ENCODE data around the gene HOXD13. TPM values are rescaled to one million over a fixed set of nuclear protein-coding genes. Genes with fewer than 3 reads are reported as not detected.

HOXD13 gene
- total RNA-seq, 2 experiments from 2014 or later: not detected

DNA sequence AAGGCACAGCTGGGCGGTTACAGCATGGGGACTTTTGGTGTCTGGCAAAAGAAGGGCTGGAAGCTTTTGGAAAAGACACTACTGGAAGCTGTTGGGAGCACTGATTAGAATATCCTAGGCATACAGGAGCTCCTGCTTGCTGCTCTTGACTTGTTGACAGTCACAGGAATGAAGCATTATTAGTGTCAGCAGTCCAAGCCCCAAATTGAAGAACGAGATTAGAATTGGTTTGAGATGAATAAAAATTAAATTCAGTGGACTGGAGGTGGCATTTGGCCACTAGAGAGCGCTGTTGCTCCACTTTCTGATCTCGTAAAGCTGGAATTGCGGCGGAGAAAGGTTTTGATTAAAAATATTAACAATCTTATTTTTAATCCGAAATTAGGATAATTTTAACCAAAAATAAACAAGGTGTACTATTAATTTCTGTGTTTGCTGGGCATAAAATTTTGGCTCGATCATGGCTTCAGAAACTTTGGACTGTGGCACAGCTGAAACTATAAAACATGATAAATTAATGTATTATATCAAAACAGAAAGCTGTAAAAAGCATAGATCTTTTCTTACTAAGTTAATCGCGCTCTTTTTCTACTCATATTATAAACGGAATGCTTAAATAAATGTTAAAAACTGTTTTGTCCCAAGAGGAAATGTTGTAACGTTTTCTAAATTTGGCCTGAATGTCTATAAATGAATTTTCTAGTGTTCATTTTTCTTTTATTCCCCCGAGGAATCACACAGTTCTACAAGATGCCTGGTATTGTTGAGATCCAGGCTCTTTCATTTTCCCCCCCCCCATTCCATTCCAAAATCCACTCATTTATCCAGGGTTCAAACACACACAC, 34.6 kb downstream of the HOXD13 start:
- H3K4me2 ChIP-seq (ENCODE audit: low read length): no peak overlapping the region
- no TSS peak for BruUV-seq (replicated peaks)
- POLR2A ChIA-PET: interaction anchor here (0.5 to 0.6 kb wide), 2 partner anchors 53 to 688 kb away, joined by 3 read pairs; no protein-coding TSS in a partner anchor
- no peaks in the 10 kb centered on the region for H3K9me2 ChIP-seq (ENCODE audit: insufficient read depth, low read length)
- H3K4me1 ChIP-seq (ENCODE audit: insufficient read depth, low read length, poor library complexity, severe bottlenecking): no peaks in the 10 kb centered on the region
- no peaks in the 10 kb centered on the region for H3K9me3 ChIP-seq (ENCODE audit: low read length)
- no peak overlapping the region for H2AFZ ChIP-seq (ENCODE audit: low read length)
- H4K20me1 ChIP-seq (ENCODE audit: insufficient read depth, low read length): no peaks in the 10 kb centered on the region
- no peak overlapping the region for H3K4me3 ChIP-seq (ENCODE audit: low read depth, low read length, poor library complexity, severe bottlenecking)
- no peaks in the 10 kb centered on the region for H3K36me3 ChIP-seq (ENCODE audit: insufficient read depth, low read length)
- no peak overlapping the region for H3K27ac ChIP-seq (ENCODE audit: low read depth, low read length, poor library complexity, severe bottlenecking)
- intact Hi-C loops (cut with micrococcal nuclease; ENCODE audit: unreplicated experiment): loop anchor here (1.0 to 5.0 kb wide), 5 partner anchors 328 to 1020 kb away; no protein-coding TSS in a partner anchor
- DNase-seq (ENCODE audit: low spot score): peak; percentile 66
- TF ChIP-seq EZH2phosphoT487 (IDR thresholded peaks at IDR 0.05; ENCODE audit: borderline replicate concordance, low read depth, low read length): no peak
- TF ChIP-seq, protein P1, sequence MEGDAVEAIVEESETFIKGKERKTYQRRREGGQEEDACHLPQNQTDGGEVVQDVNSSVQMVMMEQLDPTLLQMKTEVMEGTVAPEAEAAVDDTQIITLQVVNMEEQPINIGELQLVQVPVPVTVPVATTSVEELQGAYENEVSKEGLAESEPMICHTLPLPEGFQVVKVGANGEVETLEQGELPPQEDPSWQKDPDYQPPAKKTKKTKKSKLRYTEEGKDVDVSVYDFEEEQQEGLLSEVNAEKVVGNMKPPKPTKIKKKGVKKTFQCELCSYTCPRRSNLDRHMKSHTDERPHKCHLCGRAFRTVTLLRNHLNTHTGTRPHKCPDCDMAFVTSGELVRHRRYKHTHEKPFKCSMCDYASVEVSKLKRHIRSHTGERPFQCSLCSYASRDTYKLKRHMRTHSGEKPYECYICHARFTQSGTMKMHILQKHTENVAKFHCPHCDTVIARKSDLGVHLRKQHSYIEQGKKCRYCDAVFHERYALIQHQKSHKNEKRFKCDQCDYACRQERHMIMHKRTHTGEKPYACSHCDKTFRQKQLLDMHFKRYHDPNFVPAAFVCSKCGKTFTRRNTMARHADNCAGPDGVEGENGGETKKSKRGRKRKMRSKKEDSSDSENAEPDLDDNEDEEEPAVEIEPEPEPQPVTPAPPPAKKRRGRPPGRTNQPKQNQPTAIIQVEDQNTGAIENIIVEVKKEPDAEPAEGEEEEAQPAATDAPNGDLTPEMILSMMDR (conservative IDR thresholded peaks at IDR 0.05; ENCODE audit: low read length): peak; percentile 99
- CTCF ChIA-PET (ENCODE audit: unreplicated experiment): interaction anchor here (0.5 to 1.4 kb wide), 5 partner anchors 33 to 1888 kb away, joined by 3 to 6 read pairs (median 4); no protein-coding TSS in a partner anchor
- H3K79me2 ChIP-seq (ENCODE audit: insufficient read depth, low read depth, low read length): no peaks in the 10 kb centered on the region

DNA sequence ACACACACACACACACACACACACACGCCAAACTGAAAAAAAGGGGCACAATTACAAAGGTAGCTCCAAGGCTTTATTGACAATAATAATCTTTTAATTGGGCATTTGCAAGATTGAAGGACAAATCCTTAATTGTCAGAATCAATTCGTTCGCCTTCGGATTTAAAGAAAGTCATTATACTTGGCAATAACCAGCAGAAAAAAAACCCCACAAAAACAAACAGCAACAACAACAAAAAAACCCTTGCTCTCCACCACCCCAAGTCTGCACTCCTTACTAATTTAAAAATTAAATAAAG, 35.2 kb downstream of the HOXD13 start:
- TF ChIP-seq, protein P1 (conservative IDR thresholded peaks at IDR 0.05; ENCODE audit: low read length): no peak
- no peak for TF ChIP-seq EZH2phosphoT487 (IDR thresholded peaks at IDR 0.05; ENCODE audit: borderline replicate concordance, low read depth, low read length)
- Histone ChIP-seq H3K4me3 (ENCODE audit: low read depth, low read length, poor library complexity, severe bottlenecking) (no peak overlapping the region), H3K27ac (ENCODE audit: low read depth, low read length, poor library complexity, severe bottlenecking) (no peak overlapping the region), H3K9me3 (ENCODE audit: low read length) (no peaks in the 10 kb centered on the region), H3K79me2 (ENCODE audit: insufficient read depth, low read depth, low read length) (no peaks in the 10 kb centered on the region), H3K36me3 (ENCODE audit: insufficient read depth, low read length) (no peaks in the 10 kb centered on the region), H3K4me1 (ENCODE audit: insufficient read depth, low read length, poor library complexity, severe bottlenecking) (no peaks in the 10 kb centered on the region), H4K20me1 (ENCODE audit: insufficient read depth, low read length) (no peaks in the 10 kb centered on the region), H3K4me2 (ENCODE audit: low read length) (no peak overlapping the region), H3K9me2 (ENCODE audit: insufficient read depth, low read length) (no peaks in the 10 kb centered on the region), H2AFZ (ENCODE audit: low read length) (no peak overlapping the region)
- BruUV-seq (replicated peaks): no TSS peak
- ChIA-PET CTCF (ENCODE audit: unreplicated experiment) (interaction anchor here (0.6 to 1.4 kb wide), 6 partner anchors 34 to 1887 kb away, joined by 3 to 6 read pairs (median 4); no protein-coding TSS in a partner anchor), POLR2A (interaction anchor here (0.6 kb wide), 1 partner anchor 689 kb away, joined by 3 read pairs; no protein-coding TSS in a partner anchor)
- no peak for DNase-seq (ENCODE audit: low spot score)
- intact Hi-C loops (cut with micrococcal nuclease; ENCODE audit: unreplicated experiment): loop anchor here (1.0 to 5.0 kb wide), 5 partner anchors 327 to 1019 kb away; no protein-coding TSS in a partner anchor
